Neural cell (in vitro differentiated cells): ENCODE results near the gene BLCAP. TPM values are rescaled to one million over a fixed set of nuclear protein-coding genes. Genes with fewer than 3 reads are reported as not detected.

ENCODE experiments used
- H2AFZ ChIP-seq: fragments of 200-600, 300-800 bp; sonication (generic), shearing (Covaris generic); 2 replicates; pipeline ENCODE4 v1.6.0; 2014; ENCODE audit warnings: low read depth, mild to moderate bottlenecking, antibody characterized with exemption, low read length, moderate library complexity
- H3F3A ChIP-seq: fragments of 200-600 bp; shearing (Covaris generic); 2 replicates; pipeline ENCODE4 v1.6.1; 2016; ENCODE audit warnings: mild to moderate bottlenecking, moderate library complexity, mixed read lengths, antibody characterized with exemption, low read length; ENCODE audit not compliant: insufficient read depth, poor library complexity, severe bottlenecking
- H3K27ac ChIP-seq: fragments of 200-600, 300-800 bp; sonication (generic), shearing (Covaris generic); 2 replicates; pipeline ENCODE4 v1.5.1; 2014; ENCODE audit warnings: mild to moderate bottlenecking, low read length, moderate library complexity
- H3K27me3 ChIP-seq: fragments of 300-800, 200-600 bp; sonication (generic), shearing (Covaris generic); 2 replicates; pipeline ENCODE4 v1.6.0; 2014; ENCODE audit warnings: mild to moderate bottlenecking, low read depth, low read length, moderate library complexity; ENCODE audit not compliant: insufficient read depth
- H3K36me3 ChIP-seq: fragments of 300-800, 200-600 bp; sonication (generic), shearing (Covaris generic); 2 replicates; pipeline ENCODE4 v1.5.1; 2014; ENCODE audit warnings: mild to moderate bottlenecking, antibody characterized with exemption, low read length, moderate library complexity; ENCODE audit not compliant: insufficient read depth
- H3K4me2 ChIP-seq: fragments of 300-800, 200-600 bp; sonication (generic), shearing (Covaris generic); 2 replicates; pipeline ENCODE4 v1.6.0; 2014; ENCODE audit warnings: mild to moderate bottlenecking, low read length
- H3K4me3 ChIP-seq: fragments of 300-800, 200-600 bp; sonication (generic), shearing (Covaris generic); 2 replicates; pipeline ENCODE4 v1.5.1; 2014; ENCODE audit warnings: mild to moderate bottlenecking, low read length, moderate library complexity
- H3K79me2 ChIP-seq: fragments of 200-600 bp; shearing (Covaris generic); replicated peaks from 2 replicates; pipeline ENCODE4 v1.6.0; 2014; ENCODE audit warnings: mild to moderate bottlenecking, low read length, moderate library complexity; ENCODE audit not compliant: insufficient read depth
- H3K9ac ChIP-seq: fragments of 300-800, 200-600 bp; sonication (generic), shearing (Covaris generic); 2 replicates; pipeline ENCODE4 v1.6.1; 2016; ENCODE audit warnings: mild to moderate bottlenecking, low read length, mixed read lengths
- H3K9me2 ChIP-seq: fragments of 200-600 bp; shearing (Covaris generic); 2 replicates; pipeline ENCODE4 v1.6.1; 2016; ENCODE audit warnings: mild to moderate bottlenecking, low read length, mixed read lengths; ENCODE audit not compliant: insufficient read depth
- H3K9me3 ChIP-seq: fragments of 200-600, 300-800 bp; sonication (generic), shearing (Covaris generic); 2 replicates; pipeline ENCODE4 v1.6.1; 2016; ENCODE audit warnings: mild to moderate bottlenecking, mixed run types, low read length, moderate library complexity, mixed read lengths
- H4K20me1 ChIP-seq: fragments of 200-600 bp; shearing (Covaris generic); 2 replicates; pipeline ENCODE4 v1.6.1; 2016; ENCODE audit warnings: mild to moderate bottlenecking, mixed run types; ENCODE audit not compliant: insufficient read depth
- EP300 ChIP-seq: fragments of 450-650 bp; conservative IDR thresholded peaks from 2 replicates; pipeline ENCODE4 v1.6.1; 2014; ENCODE audit warnings: antibody characterized with exemption, mild to moderate bottlenecking, moderate library complexity; ENCODE audit not compliant: poor library complexity, severe bottlenecking
- EZH2 ChIP-seq: fragments of 200-600, 300-800 bp; shearing (Covaris generic), sonication (generic); IDR thresholded peaks from 2 replicates; pipeline ENCODE4 v1.6.1; 2014; ENCODE audit warnings: antibody characterized with exemption, low read length, borderline replicate concordance, mild to moderate bottlenecking; ENCODE audit not compliant: insufficient read depth, poor library complexity, severe bottlenecking
- MXI1 ChIP-seq: fragments of 450-650 bp; conservative IDR thresholded peaks from 2 replicates; pipeline ENCODE4 v1.6.1; 2014; ENCODE audit warnings: antibody characterized with exemption, mild to moderate bottlenecking; ENCODE audit not compliant: poor library complexity, severe bottlenecking
- POLR2AphosphoS5 ChIP-seq: IDR thresholded peaks from 2 replicates; pipeline ENCODE4 v1.6.1; 2012
- RAD21 ChIP-seq: fragments of 450-650 bp; conservative IDR thresholded peaks from 2 replicates; pipeline ENCODE4 v1.6.1; 2014; ENCODE audit warnings: antibody characterized with exemption, mild to moderate bottlenecking, moderate library complexity
- SMC3 ChIP-seq: fragments of 450-650 bp; conservative IDR thresholded peaks from 2 replicates; pipeline ENCODE4 v1.6.1; 2014; ENCODE audit warnings: antibody characterized with exemption, mild to moderate bottlenecking, moderate library complexity; ENCODE audit not compliant: poor library complexity
- TAF1 ChIP-seq: IDR thresholded peaks from 2 replicates; pipeline ENCODE4 v1.6.1; 2012; ENCODE audit warnings: low read depth
- polyA plus RNA-seq: library from polyadenylated mRNA; depleted of rRNA; stranded (reverse); fragments of >200 nt; gene quantifications from 2 replicates; pipeline ENCODE4 v1.2.3, GENCODE V29; 2014
- TF ChIP-seq, protein P1 (sequence below): fragments of 450-650 bp; IDR thresholded peaks from 2 replicates; pipeline ENCODE4 v1.5.1; 2014; ENCODE audit warnings: antibody characterized with exemption, mild to moderate bottlenecking, moderate library complexity; ENCODE audit not compliant: poor library complexity, severe bottlenecking
- TF ChIP-seq, protein P2 (sequence below): IDR thresholded peaks from 2 replicates; pipeline ENCODE4 v1.6.1; 2012; ENCODE audit warnings: borderline replicate concordance

The BLCAP gene
- polyA plus RNA-seq, 1 donor from 2014 or later: 344 TPM

DNA sequence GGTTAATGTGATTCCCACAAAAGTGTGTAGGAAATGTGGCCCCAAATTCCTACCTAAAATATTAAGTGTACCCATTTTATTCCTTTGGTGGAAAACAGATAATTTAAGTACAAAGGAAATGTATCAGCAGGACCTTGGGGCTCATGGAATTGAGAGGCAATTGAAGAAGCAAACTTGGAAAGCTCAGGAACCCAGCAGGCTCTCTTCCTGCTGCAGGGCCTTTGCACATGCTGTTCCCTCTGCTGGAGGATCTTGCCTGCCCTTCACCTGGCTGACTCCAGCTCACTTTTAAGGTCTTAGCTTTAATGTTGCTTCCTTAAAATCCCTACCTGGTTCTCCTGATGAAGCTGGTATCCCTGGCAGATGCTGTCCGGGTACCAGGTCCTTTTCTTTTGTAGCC lies 9.8 kb upstream of the BLCAP start (continued):
- TF ChIP-seq, protein P1, sequence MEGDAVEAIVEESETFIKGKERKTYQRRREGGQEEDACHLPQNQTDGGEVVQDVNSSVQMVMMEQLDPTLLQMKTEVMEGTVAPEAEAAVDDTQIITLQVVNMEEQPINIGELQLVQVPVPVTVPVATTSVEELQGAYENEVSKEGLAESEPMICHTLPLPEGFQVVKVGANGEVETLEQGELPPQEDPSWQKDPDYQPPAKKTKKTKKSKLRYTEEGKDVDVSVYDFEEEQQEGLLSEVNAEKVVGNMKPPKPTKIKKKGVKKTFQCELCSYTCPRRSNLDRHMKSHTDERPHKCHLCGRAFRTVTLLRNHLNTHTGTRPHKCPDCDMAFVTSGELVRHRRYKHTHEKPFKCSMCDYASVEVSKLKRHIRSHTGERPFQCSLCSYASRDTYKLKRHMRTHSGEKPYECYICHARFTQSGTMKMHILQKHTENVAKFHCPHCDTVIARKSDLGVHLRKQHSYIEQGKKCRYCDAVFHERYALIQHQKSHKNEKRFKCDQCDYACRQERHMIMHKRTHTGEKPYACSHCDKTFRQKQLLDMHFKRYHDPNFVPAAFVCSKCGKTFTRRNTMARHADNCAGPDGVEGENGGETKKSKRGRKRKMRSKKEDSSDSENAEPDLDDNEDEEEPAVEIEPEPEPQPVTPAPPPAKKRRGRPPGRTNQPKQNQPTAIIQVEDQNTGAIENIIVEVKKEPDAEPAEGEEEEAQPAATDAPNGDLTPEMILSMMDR: no peak
- no peak for TF ChIP-seq TAF1

DNA sequence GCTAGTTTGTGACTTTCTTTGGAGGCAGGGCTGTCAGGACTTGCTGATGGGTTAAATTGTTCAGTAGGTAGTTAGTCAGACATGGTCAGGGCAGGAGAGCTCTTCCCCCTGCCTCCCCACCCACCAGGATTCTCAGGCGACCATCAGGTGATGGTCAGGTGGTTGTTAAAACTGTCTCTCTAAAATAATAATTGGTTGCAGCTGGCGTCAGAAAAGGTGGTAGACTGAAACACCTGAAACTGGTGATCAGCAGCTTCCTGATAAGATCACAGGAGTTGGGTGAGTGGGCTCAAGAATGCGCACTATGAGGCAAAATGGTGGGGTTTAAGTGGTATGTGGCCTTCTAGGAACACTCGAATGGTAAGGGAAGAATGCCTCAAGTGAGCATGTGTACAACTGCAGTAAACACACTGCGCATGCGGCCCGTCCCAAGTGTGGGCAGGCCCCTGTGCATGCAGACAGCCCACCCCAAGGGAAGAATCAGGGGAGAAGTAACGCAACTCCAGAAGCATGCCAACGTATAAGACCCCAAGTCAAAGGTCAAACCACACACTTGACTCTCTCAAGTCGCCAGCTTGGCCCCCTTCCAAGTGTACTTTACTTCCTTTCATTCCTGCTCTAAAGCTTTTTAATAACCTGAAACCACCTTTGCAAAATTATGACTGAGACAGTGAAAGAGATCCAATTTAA lies 7.9 kb upstream of the BLCAP start:
- H3K4me3 ChIP-seq: no peak overlapping the region
- no peaks in the 10 kb centered on the region for H4K20me1 ChIP-seq
- no peaks in the 10 kb centered on the region for H3F3A ChIP-seq
- H2AFZ ChIP-seq: no peak overlapping the region
- no peaks in the 10 kb centered on the region for H3K9me2 ChIP-seq
- no peak overlapping the region for H3K27ac ChIP-seq
- no peaks in the 10 kb centered on the region for H3K36me3 ChIP-seq
- no peaks in the 10 kb centered on the region for H3K79me2 ChIP-seq
- H3K9ac ChIP-seq: no peak overlapping the region
- H3K9me3 ChIP-seq: no peaks in the 10 kb centered on the region
- H3K4me2 ChIP-seq: no peak overlapping the region
- H3K27me3 ChIP-seq: no peaks in the 10 kb centered on the region
- TF ChIP-seq EZH2 (no peak), EP300 (no peak), POLR2AphosphoS5 (no peak), MXI1 (no peak), RAD21 (no peak), TAF1 (no peak), SMC3 (no peak)
- TF ChIP-seq, protein P2, sequence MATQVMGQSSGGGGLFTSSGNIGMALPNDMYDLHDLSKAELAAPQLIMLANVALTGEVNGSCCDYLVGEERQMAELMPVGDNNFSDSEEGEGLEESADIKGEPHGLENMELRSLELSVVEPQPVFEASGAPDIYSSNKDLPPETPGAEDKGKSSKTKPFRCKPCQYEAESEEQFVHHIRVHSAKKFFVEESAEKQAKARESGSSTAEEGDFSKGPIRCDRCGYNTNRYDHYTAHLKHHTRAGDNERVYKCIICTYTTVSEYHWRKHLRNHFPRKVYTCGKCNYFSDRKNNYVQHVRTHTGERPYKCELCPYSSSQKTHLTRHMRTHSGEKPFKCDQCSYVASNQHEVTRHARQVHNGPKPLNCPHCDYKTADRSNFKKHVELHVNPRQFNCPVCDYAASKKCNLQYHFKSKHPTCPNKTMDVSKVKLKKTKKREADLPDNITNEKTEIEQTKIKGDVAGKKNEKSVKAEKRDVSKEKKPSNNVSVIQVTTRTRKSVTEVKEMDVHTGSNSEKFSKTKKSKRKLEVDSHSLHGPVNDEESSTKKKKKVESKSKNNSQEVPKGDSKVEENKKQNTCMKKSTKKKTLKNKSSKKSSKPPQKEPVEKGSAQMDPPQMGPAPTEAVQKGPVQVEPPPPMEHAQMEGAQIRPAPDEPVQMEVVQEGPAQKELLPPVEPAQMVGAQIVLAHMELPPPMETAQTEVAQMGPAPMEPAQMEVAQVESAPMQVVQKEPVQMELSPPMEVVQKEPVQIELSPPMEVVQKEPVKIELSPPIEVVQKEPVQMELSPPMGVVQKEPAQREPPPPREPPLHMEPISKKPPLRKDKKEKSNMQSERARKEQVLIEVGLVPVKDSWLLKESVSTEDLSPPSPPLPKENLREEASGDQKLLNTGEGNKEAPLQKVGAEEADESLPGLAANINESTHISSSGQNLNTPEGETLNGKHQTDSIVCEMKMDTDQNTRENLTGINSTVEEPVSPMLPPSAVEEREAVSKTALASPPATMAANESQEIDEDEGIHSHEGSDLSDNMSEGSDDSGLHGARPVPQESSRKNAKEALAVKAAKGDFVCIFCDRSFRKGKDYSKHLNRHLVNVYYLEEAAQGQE: no peak
- TF ChIP-seq, protein P1: no peak
